ENCODE results near the gene KRT85. TPM values are rescaled to one million over a fixed set of nuclear protein-coding genes. Genes with fewer than 3 reads are reported as not detected.
A peak's percentile ranks its signal among the peaks of the same experiment; 100 is the strongest.

KRT85 gene
- total RNA-seq, 1 donor from 2014 or later = not detected

DNA sequence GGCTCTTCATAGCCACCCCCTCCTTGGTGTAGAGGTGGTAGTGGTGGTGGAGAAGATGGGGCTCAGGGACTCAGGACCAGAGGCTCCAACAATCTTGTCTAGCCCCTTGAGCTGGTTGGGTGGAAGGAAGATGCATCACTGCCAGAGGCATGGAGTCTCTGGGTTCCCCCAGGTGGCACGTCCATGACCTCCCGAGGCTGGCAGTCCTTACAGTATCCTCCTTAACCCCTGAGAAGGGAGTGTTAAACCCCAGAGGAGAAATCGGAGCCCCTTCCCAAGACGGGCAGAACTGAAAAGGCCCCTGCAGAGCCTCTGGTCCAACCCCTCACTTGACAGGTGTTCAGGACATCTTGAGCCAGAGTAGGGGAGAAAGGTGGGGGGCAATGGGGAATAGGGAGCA, 55.2 kb downstream of the KRT85 start:
- Histone ChIP-seq H3K4me2 (ENCODE audit: low read length) (no peak overlapping the region), H3K4me3 (ENCODE audit: insufficient read depth, low read depth, low read length) (no peak overlapping the region), H3K27ac (ENCODE audit: low read depth, low read length) (no peak overlapping the region), H2AFZ (ENCODE audit: low read depth, low read length) (no peak overlapping the region), H4K20me1 (ENCODE audit: insufficient read depth, low read length) (no peaks in the 10 kb centered on the region), H3K4me1 (ENCODE audit: insufficient read depth, low read length) (peaks cover 8% of the 10 kb centered on the region), H3K9me3 (ENCODE audit: insufficient read depth, low read depth, low read length) (no peaks in the 10 kb centered on the region), H3K27me3 (ENCODE audit: insufficient read depth, low read length) (peaks cover 33% of the 10 kb centered on the region), H3K36me3 (ENCODE audit: insufficient read depth, low read length) (no peaks in the 10 kb centered on the region), H3K79me2 (ENCODE audit: insufficient read depth, low read length) (no peaks in the 10 kb centered on the region), H3K9ac (ENCODE audit: low read length) (no peak overlapping the region)
- H3K9me3 Mint-ChIP-seq (ENCODE audit: unreplicated experiment) = no peaks in the 10 kb centered on the region
- peaks cover 91% of the 10 kb centered on the region for H3K27me3 Mint-ChIP-seq (ENCODE audit: low read depth, unreplicated experiment)
- H3K36me3 Mint-ChIP-seq (ENCODE audit: low read depth, unreplicated experiment) = no peaks in the 10 kb centered on the region
- H3K4me1 Mint-ChIP-seq (ENCODE audit: low read depth, unreplicated experiment) = peaks cover 5% of the 10 kb centered on the region
- H3K4me3 Mint-ChIP-seq (ENCODE audit: unreplicated experiment) = no peak overlapping the region
- FAIRE-seq (no peak), DNase-seq (ENCODE audit: low read depth) (no peak)
- TF ChIP-seq, protein P1, sequence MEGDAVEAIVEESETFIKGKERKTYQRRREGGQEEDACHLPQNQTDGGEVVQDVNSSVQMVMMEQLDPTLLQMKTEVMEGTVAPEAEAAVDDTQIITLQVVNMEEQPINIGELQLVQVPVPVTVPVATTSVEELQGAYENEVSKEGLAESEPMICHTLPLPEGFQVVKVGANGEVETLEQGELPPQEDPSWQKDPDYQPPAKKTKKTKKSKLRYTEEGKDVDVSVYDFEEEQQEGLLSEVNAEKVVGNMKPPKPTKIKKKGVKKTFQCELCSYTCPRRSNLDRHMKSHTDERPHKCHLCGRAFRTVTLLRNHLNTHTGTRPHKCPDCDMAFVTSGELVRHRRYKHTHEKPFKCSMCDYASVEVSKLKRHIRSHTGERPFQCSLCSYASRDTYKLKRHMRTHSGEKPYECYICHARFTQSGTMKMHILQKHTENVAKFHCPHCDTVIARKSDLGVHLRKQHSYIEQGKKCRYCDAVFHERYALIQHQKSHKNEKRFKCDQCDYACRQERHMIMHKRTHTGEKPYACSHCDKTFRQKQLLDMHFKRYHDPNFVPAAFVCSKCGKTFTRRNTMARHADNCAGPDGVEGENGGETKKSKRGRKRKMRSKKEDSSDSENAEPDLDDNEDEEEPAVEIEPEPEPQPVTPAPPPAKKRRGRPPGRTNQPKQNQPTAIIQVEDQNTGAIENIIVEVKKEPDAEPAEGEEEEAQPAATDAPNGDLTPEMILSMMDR (IDR thresholded peaks at IDR 0.05; ENCODE audit: insufficient read depth, low read depth, low read length) = no peak
- no peak for TF ChIP-seq EZH2 (IDR thresholded peaks at IDR 0.05; ENCODE audit: insufficient read depth, low read length)
- H3K27ac Mint-ChIP-seq (ENCODE audit: unreplicated experiment) = peak overlapping the region; percentile 41

DNA sequence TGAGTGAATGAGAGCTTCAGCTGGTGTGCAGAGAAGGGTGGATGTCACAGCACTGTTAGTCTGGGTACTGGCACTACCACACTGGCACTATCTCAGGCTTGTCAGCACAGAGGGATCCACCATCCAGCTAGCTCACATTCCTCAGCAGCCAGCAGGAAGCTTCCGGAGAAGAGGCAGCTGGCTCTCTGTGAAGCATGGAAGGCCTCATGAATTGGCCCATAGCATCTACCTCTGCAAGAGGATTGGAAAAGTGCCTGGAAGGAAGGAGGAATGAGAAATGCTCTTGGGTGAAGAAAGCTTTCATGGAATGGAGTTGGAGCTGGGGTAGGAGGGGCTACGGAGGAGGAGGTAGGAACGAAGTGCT, 56.0 kb downstream of the KRT85 start:
- no peak for FAIRE-seq

DNA sequence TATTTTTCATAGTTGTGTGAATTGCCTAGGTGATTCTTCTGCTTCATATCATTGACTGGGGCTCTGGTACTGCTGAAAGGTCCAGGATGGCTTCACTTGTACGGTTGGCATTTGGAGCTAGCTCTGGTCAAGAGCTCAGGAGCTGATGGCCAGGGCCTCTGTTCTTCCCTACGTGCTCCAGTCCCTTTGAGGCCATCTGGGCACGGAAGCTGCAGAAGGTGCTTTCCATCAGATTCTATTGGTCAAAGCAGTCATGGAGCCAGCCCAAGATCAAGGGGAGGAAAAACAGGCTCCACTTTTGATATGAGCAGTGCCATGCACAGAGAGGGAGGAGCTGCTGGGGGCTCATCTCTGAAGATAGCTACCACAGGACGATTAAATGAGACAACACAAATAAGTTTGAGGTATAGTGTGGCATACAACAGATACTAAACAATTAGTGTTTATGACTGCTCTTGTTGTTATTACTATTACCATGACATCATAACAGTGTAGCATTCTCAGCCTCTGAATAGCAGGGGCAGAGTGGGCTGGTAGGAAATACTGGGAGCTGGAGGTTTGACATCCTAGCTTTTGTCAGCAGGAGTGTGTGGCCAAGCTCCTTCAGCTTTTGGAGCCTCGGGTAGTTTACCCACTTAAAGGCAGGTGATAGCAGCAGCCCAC, 56.5 kb downstream of the KRT85 start:
- no peak for FAIRE-seq
- peaks cover 95% of the 10 kb centered on the region for H3K27me3 Mint-ChIP-seq (ENCODE audit: low read depth, unreplicated experiment)
- no peak for DNase-seq (ENCODE audit: low read depth)
- H3K9me3 ChIP-seq (ENCODE audit: insufficient read depth, low read depth, low read length) = no peaks in the 10 kb centered on the region
- peaks cover 5% of the 10 kb centered on the region for H3K4me1 Mint-ChIP-seq (ENCODE audit: low read depth, unreplicated experiment)
- H3K4me3 ChIP-seq (ENCODE audit: insufficient read depth, low read depth, low read length) = no peak overlapping the region
- H3K27me3 ChIP-seq (ENCODE audit: insufficient read depth, low read length) = peaks cover 37% of the 10 kb centered on the region
- H3K9ac ChIP-seq (ENCODE audit: low read length) = no peak overlapping the region
- no peaks in the 10 kb centered on the region for H3K79me2 ChIP-seq (ENCODE audit: insufficient read depth, low read length)
- no peaks in the 10 kb centered on the region for H3K36me3 ChIP-seq (ENCODE audit: insufficient read depth, low read length)
- H3K27ac Mint-ChIP-seq (ENCODE audit: unreplicated experiment) = no peak overlapping the region
- H3K36me3 Mint-ChIP-seq (ENCODE audit: low read depth, unreplicated experiment) = no peaks in the 10 kb centered on the region
- no peaks in the 10 kb centered on the region for H4K20me1 ChIP-seq (ENCODE audit: insufficient read depth, low read length)
- no peak for TF ChIP-seq EZH2 (IDR thresholded peaks at IDR 0.05; ENCODE audit: insufficient read depth, low read length)
- TF ChIP-seq, protein P1 (IDR thresholded peaks at IDR 0.05; ENCODE audit: insufficient read depth, low read depth, low read length) = no peak
- peaks cover 8% of the 10 kb centered on the region for H3K4me1 ChIP-seq (ENCODE audit: insufficient read depth, low read length)
- H3K9me3 Mint-ChIP-seq (ENCODE audit: unreplicated experiment) = no peaks in the 10 kb centered on the region
- H3K4me2 ChIP-seq (ENCODE audit: low read length) = no peak overlapping the region
- H2AFZ ChIP-seq (ENCODE audit: low read depth, low read length) = no peak overlapping the region
- no peak overlapping the region for H3K27ac ChIP-seq (ENCODE audit: low read depth, low read length)
- no peak overlapping the region for H3K4me3 Mint-ChIP-seq (ENCODE audit: unreplicated experiment)

More for the DNA sequence above, 56.0 kb downstream of the KRT85 start:
- Mint-ChIP-seq H3K4me1 (ENCODE audit: low read depth, unreplicated experiment) (peaks cover 5% of the 10 kb centered on the region), H3K9me3 (ENCODE audit: unreplicated experiment) (no peaks in the 10 kb centered on the region), H3K36me3 (ENCODE audit: low read depth, unreplicated experiment) (no peaks in the 10 kb centered on the region), H3K27ac (ENCODE audit: unreplicated experiment) (no peak overlapping the region), H3K4me3 (ENCODE audit: unreplicated experiment) (no peak overlapping the region), H3K27me3 (ENCODE audit: low read depth, unreplicated experiment) (peaks cover 91% of the 10 kb centered on the region)
- no peak for DNase-seq (ENCODE audit: low read depth)
- H3K79me2 ChIP-seq (ENCODE audit: insufficient read depth, low read length) = no peaks in the 10 kb centered on the region
- peaks cover 37% of the 10 kb centered on the region for H3K27me3 ChIP-seq (ENCODE audit: insufficient read depth, low read length)
- no peaks in the 10 kb centered on the region for H3K9me3 ChIP-seq (ENCODE audit: insufficient read depth, low read depth, low read length)
- no peak overlapping the region for H3K4me3 ChIP-seq (ENCODE audit: insufficient read depth, low read depth, low read length)
- no peak overlapping the region for H3K4me2 ChIP-seq (ENCODE audit: low read length)
- H4K20me1 ChIP-seq (ENCODE audit: insufficient read depth, low read length) = no peaks in the 10 kb centered on the region
- no peaks in the 10 kb centered on the region for H3K36me3 ChIP-seq (ENCODE audit: insufficient read depth, low read length)
- H2AFZ ChIP-seq (ENCODE audit: low read depth, low read length) = no peak overlapping the region
- H3K27ac ChIP-seq (ENCODE audit: low read depth, low read length) = no peak overlapping the region
- no peak for TF ChIP-seq EZH2 (IDR thresholded peaks at IDR 0.05; ENCODE audit: insufficient read depth, low read length)
- TF ChIP-seq, protein P1 (IDR thresholded peaks at IDR 0.05; ENCODE audit: insufficient read depth, low read depth, low read length) = no peak
- H3K9ac ChIP-seq (ENCODE audit: low read length) = no peak overlapping the region
- peaks cover 8% of the 10 kb centered on the region for H3K4me1 ChIP-seq (ENCODE audit: insufficient read depth, low read length)

Measured in astrocyte (in vitro differentiated cells and primary cell).